CD14-positive monocyte (primary cell): Measurements from ENCODE around the gene FANCL. TPM values are rescaled to one million over a fixed set of nuclear protein-coding genes. Genes with fewer than 3 reads are reported as not detected.

Experiments used
- DNase-seq, 3 donors: peaks; one replicate each; pipeline ENCODE4 v3.0.0-alpha.2; 2011 to 2022
- H2AFZ ChIP-seq: 2 replicates; pipeline ENCODE4 v1.6.0; 2012; ENCODE audit warnings: mild to moderate bottlenecking, low read depth, low read length, inconsistent platforms; ENCODE audit not compliant: insufficient read depth, poor library complexity, severe bottlenecking
- H3K27ac ChIP-seq, 2 donors: 1 replicate in 1 of 2; 2 replicates in 1 of 2; pipeline ENCODE4 v1.5.1; 2012 to 2013; ENCODE audit warnings: low read length in 2 of 2, control low read depth in 1 of 2, inconsistent platforms in 1 of 2, low read depth in 1 of 2, mild to moderate bottlenecking in 1 of 2
- H3K27me3 ChIP-seq, 2 donors: one replicate each; pipeline versions ENCODE4 v1.6.0 to v1.6.1; 2011 to 2013; ENCODE audit warnings: low read length in 2 of 2; ENCODE audit not compliant: control insufficient read depth in 2 of 2, insufficient read depth in 2 of 2
- H3K36me3 ChIP-seq, 2 donors: replicated peaks in 1 of 2; 1 replicate in 1 of 2; 2 replicates in 1 of 2; pipeline versions ENCODE4 v1.5.1 to v1.6.1; 2012 to 2013; ENCODE audit warnings: low read length in 2 of 2, control low read depth in 1 of 2, inconsistent platforms in 1 of 2, mild to moderate bottlenecking in 1 of 2; ENCODE audit not compliant: insufficient read depth in 2 of 2, control insufficient read depth in 1 of 2
- H3K4me1 ChIP-seq, 2 donors: 1 replicate in 1 of 2; 2 replicates in 1 of 2; pipeline versions ENCODE4 v1.5.1 to v1.6.1; 2012 to 2013; ENCODE audit warnings: low read length in 2 of 2, control low read depth in 1 of 2, inconsistent platforms in 1 of 2, mild to moderate bottlenecking in 1 of 2, moderate library complexity in 1 of 2; ENCODE audit not compliant: insufficient read depth in 2 of 2, control insufficient read depth in 1 of 2
- H3K4me2 ChIP-seq: replicated peaks from 2 replicates; pipeline ENCODE3; 2012; ENCODE audit warnings: low read length, moderate library complexity, mild to moderate bottlenecking; ENCODE audit not compliant: poor library complexity, severe bottlenecking; ENCODE audit errors: extremely low read depth
- H3K4me3 ChIP-seq, 3 experiments: fragments of 200-600 bp in 1 of 3; sonication (generic) in 1 of 3; replicated peaks in 1 of 3; 1 replicate in 2 of 3; 2 replicates in 1 of 3; pipeline ENCODE4 v1.5.1; 2011 to 2013; ENCODE audit warnings: low read length in 3 of 3, mild to moderate bottlenecking in 3 of 3, control low read depth in 2 of 3, low read depth in 2 of 3, inconsistent platforms in 1 of 3, moderate library complexity in 1 of 3
- H3K79me2 ChIP-seq: 2 replicates; pipeline ENCODE4 v1.6.0; 2012; ENCODE audit warnings: mild to moderate bottlenecking, control low read depth, inconsistent platforms, low read length, moderate library complexity; ENCODE audit not compliant: insufficient read depth
- H3K9ac ChIP-seq: 2 replicates; pipeline ENCODE4 v1.6.0; 2017; ENCODE audit warnings: low read length, mild to moderate bottlenecking; ENCODE audit not compliant: insufficient read depth, poor library complexity, severe bottlenecking
- H3K9me3 ChIP-seq, 2 donors: replicated peaks in 1 of 2; 1 replicate in 1 of 2; 2 replicates in 1 of 2; pipeline versions ENCODE4 v1.5.1 to v1.6.1; 2012 to 2013; ENCODE audit warnings: low read length in 2 of 2, control low read depth in 1 of 2; ENCODE audit not compliant: control insufficient read depth in 1 of 2, insufficient read depth in 1 of 2
- H4K20me1 ChIP-seq: 2 replicates; pipeline ENCODE4 v1.6.0; 2012; ENCODE audit warnings: mild to moderate bottlenecking, low read length, control low read depth, moderate library complexity; ENCODE audit not compliant: insufficient read depth
- H3K27ac Mint-ChIP-seq, 7 donors: one replicate each; pipeline ENCODE4 v1.8.0; 2020; ENCODE audit warnings: mild to moderate bottlenecking in 7 of 7, mixed read lengths in 7 of 7, moderate library complexity in 6 of 7, inconsistent platforms in 2 of 7
- H3K27me3 Mint-ChIP-seq, 3 donors: one replicate each; pipeline ENCODE4 v1.8.0; 2021 to 2022; ENCODE audit warnings: low read depth in 3 of 3, mild to moderate bottlenecking in 3 of 3, mixed read lengths in 3 of 3, moderate library complexity in 3 of 3, inconsistent platforms in 1 of 3
- H3K36me3 Mint-ChIP-seq, 2 donors: one replicate each; pipeline ENCODE4 v1.8.0; 2020; ENCODE audit warnings: mixed read lengths in 2 of 2, inconsistent platforms in 1 of 2, mild to moderate bottlenecking in 1 of 2
- H3K4me1 Mint-ChIP-seq: one replicate; pipeline ENCODE4 v1.8.0; 2020; ENCODE audit warnings: mild to moderate bottlenecking, mixed read lengths
- H3K4me3 Mint-ChIP-seq, 2 donors: one replicate each; pipeline ENCODE4 v1.8.0; 2020; ENCODE audit warnings: mild to moderate bottlenecking in 2 of 2, mixed read lengths in 2 of 2, moderate library complexity in 1 of 2
- H3K9me3 Mint-ChIP-seq, 7 donors: one replicate each; pipeline ENCODE4 v1.8.0; 2020 to 2022; ENCODE audit warnings: mixed read lengths in 7 of 7, mild to moderate bottlenecking in 6 of 7, moderate library complexity in 6 of 7, inconsistent platforms in 2 of 7
- CTCF ChIP-seq: fragments of 200-600 bp; IDR thresholded peaks from one replicate; pipeline ENCODE4 v1.8.0; 2022; ENCODE audit warnings: antibody characterized with exemption, mild to moderate bottlenecking
- WGBS: methylation state at CpG from one replicate; pipeline ENCODE4 v1.1.5; 2013; ENCODE audit warnings: missing lambda C conversion rate; ENCODE audit not compliant: insufficient coverage; 5-methylcytosine and 5-hydroxymethylcytosine counted together
- intact Hi-C, 2 donors: fragments of 100-400 bp; cut with micrococcal nuclease; formaldehyde crosslinking; loops; one replicate each; pipeline versions ENCODE4 v1.15.0 to v1.15.1; 2023
- polyA plus RNA-seq, 3 donors: library from polyadenylated mRNA; depleted of rRNA in 1 of 3; unstranded in 2 of 3; stranded (reverse) in 1 of 3; fragments of 300-500 nt in 2 of 3; fragments of >200 nt in 1 of 3; fragmentation: Illumina TruSeq in 2 of 3; gene quantifications; 1 replicate in 2 of 3; 2 replicates in 1 of 3; pipeline ENCODE4 v1.2.3, GENCODE V29; 2012 to 2021

FANCL gene
- polyA plus RNA-seq, 3 donors: 2.2 to 2.6 (median 2.5) TPM

GRCh38 chr2:58235984-58236383 lies 5.1 kb downstream of the FANCL start:
- Histone ChIP-seq H3K4me2 (no peak overlapping the region), H3K27me3 (no peaks in the 10 kb centered on the region), H3K79me2 (peaks cover 89% of the 10 kb centered on the region), H3K9me3 (no peaks in the 10 kb centered on the region), H3K27ac (no peak overlapping the region), H3K9ac (no peak overlapping the region), H2AFZ (no peak overlapping the region), H3K4me1 (peaks cover 5 to 7% of the 10 kb centered on the region in 2 donors), H3K36me3 (no peaks in the 10 kb centered on the region), H3K4me3 (no peak overlapping the region), H4K20me1 (no peaks in the 10 kb centered on the region)
- no peak for TF ChIP-seq CTCF
- Mint-ChIP-seq H3K36me3 (peaks cover 0 to 8% of the 10 kb centered on the region in 2 donors), H3K27ac (no peak overlapping the region), H3K9me3 (peaks cover 0 to 4% (median 2%) of the 10 kb centered on the region in 7 donors), H3K4me3 (no peak overlapping the region), H3K27me3 (no peaks in the 10 kb centered on the region), H3K4me1 (peaks cover 17% of the 10 kb centered on the region)
- DNase-seq: no peak
- WGBS: no CpG with 5 or more reads among the region's 2 CpGs
- intact Hi-C loops: no loop called here

DNA sequence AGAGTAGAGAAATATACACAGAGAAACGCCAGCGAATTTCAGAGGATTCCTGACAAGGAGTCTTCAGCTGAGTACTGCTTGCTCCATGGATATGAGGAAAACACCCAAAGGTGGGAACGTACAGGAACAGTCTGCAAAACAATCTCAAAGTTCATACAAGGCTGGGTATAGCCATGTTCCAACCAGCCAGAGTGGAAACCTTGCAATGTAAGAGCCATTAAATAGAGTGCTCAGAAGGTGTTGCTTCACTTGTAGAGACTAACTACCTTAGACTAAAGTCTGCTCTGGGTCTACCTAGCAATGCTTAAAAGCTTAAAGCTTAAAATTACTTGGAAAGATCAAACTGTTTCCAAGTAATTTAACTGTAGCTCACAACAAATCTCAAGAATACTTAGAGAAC lies 6.0 kb downstream of the FANCL start:
- Mint-ChIP-seq H3K4me3 (no peak overlapping the region), H3K27me3 (no peaks in the 10 kb centered on the region), H3K4me1 (peaks cover 11% of the 10 kb centered on the region), H3K36me3 (peaks cover 3 to 8% of the 10 kb centered on the region in 2 donors), H3K27ac (no peak overlapping the region), H3K9me3 (peaks cover 0 to 4% (median 2%) of the 10 kb centered on the region in 7 donors)
- TF ChIP-seq CTCF: no peak
- Histone ChIP-seq H2AFZ (no peak overlapping the region), H3K36me3 (no peaks in the 10 kb centered on the region), H3K4me1 (peaks cover under 1 to 1% of the 10 kb centered on the region in 2 donors), H3K4me2 (no peak overlapping the region), H3K79me2 (peaks cover 81% of the 10 kb centered on the region), H3K27ac (no peak overlapping the region), H3K4me3 (no peak overlapping the region), H3K9me3 (no peaks in the 10 kb centered on the region), H3K27me3 (no peaks in the 10 kb centered on the region), H3K9ac (no peak overlapping the region), H4K20me1 (no peaks in the 10 kb centered on the region)
- 94% methylated on average over 3 of the region's 3 CpGs for WGBS
- intact Hi-C loops: no loop called here
- DNase-seq: no peak
